H9 (cell line): Measurements from ENCODE around the gene WDR7. TPM values are rescaled to one million over a fixed set of nuclear protein-coding genes. Genes with fewer than 3 reads are reported as not detected.

Experiments
- DNase-seq: peaks from one replicate; pipeline ENCODE4 v3.0.0-alpha.2; 2017
- H2AFZ ChIP-seq: one replicate; pipeline ENCODE4 v1.6.1; 2013; ENCODE audit warnings: mild to moderate bottlenecking, low read length, control low read depth, moderate library complexity
- H2AK5ac ChIP-seq: 2 replicates; pipeline ENCODE4 v1.6.1; 2013; ENCODE audit warnings: low read length, control low read depth, mixed read lengths; ENCODE audit not compliant: insufficient read length
- H2BK120ac ChIP-seq: one replicate; pipeline ENCODE4 v1.6.1; 2013; ENCODE audit warnings: low read depth, mild to moderate bottlenecking, low read length, control low read depth, inconsistent platforms; ENCODE audit not compliant: poor library complexity, severe bottlenecking
- H2BK12ac ChIP-seq: 2 replicates; pipeline ENCODE4 v1.6.1; 2013; ENCODE audit warnings: low read length, control low read depth, mixed read lengths, low read depth; ENCODE audit not compliant: insufficient read length
- H2BK15ac ChIP-seq: 2 replicates; pipeline ENCODE4 v1.6.1; 2013; ENCODE audit warnings: low read depth, low read length, control low read depth
- H2BK20ac ChIP-seq: one replicate; pipeline ENCODE4 v1.6.1; 2013; ENCODE audit warnings: low read depth, mild to moderate bottlenecking, low read length, control low read depth, inconsistent platforms; ENCODE audit not compliant: poor library complexity, severe bottlenecking
- H2BK5ac ChIP-seq: 2 replicates; pipeline ENCODE4 v1.6.1; 2013; ENCODE audit warnings: low read length, control low read depth, mixed read lengths; ENCODE audit not compliant: insufficient read length
- H3K14ac ChIP-seq: 2 replicates; pipeline ENCODE4 v1.6.1; 2013; ENCODE audit warnings: low read length, control low read depth; ENCODE audit not compliant: insufficient read depth
- H3K18ac ChIP-seq: 2 replicates; pipeline ENCODE4 v1.6.1; 2013; ENCODE audit warnings: low read depth, mild to moderate bottlenecking, mixed read lengths, low read length, control low read depth; ENCODE audit not compliant: insufficient read length
- H3K23ac ChIP-seq: 2 replicates; pipeline ENCODE4 v1.6.1; 2013; ENCODE audit warnings: low read length, control low read depth, mixed read lengths, low read depth; ENCODE audit not compliant: insufficient read length
- H3K23me2 ChIP-seq: 2 replicates; pipeline ENCODE4 v1.6.1; 2013; ENCODE audit warnings: low read depth, mild to moderate bottlenecking, mixed read lengths, low read length, control low read depth; ENCODE audit not compliant: insufficient read length, poor library complexity, severe bottlenecking
- H3K27ac ChIP-seq: 2 replicates; pipeline ENCODE4 v1.5.1; 2013; ENCODE audit warnings: low read length, control low read depth, mixed read lengths, low read depth; ENCODE audit not compliant: insufficient read length
- H3K27me3 ChIP-seq: 2 replicates; pipeline ENCODE4 v1.6.1; 2013; ENCODE audit warnings: low read length, control low read depth, inconsistent platforms; ENCODE audit not compliant: insufficient read depth
- H3K4ac ChIP-seq: 2 replicates; pipeline ENCODE4 v1.6.1; 2013; ENCODE audit warnings: low read depth, mild to moderate bottlenecking, control low read depth, inconsistent platforms, low read length, moderate library complexity
- H3K4me1 ChIP-seq: 2 replicates; pipeline ENCODE4 v1.6.1; 2013; ENCODE audit warnings: low read length, control low read depth, inconsistent platforms; ENCODE audit not compliant: insufficient read depth
- H3K4me2 ChIP-seq: 2 replicates; pipeline ENCODE4 v1.6.1; 2013; ENCODE audit warnings: low read length, control low read depth, mixed read lengths; ENCODE audit not compliant: insufficient read length, insufficient read depth
- H3K56ac ChIP-seq: 2 replicates; pipeline ENCODE4 v1.6.1; 2013; ENCODE audit warnings: low read depth, mild to moderate bottlenecking, mixed read lengths, low read length, control low read depth; ENCODE audit not compliant: insufficient read length
- H3K79me1 ChIP-seq: 2 replicates; pipeline ENCODE4 v1.6.1; 2013; ENCODE audit warnings: low read depth, mild to moderate bottlenecking, moderate library complexity, low read length, control low read depth, inconsistent platforms; ENCODE audit not compliant: insufficient read depth, poor library complexity, severe bottlenecking
- H3K79me2 ChIP-seq: 2 replicates; pipeline ENCODE4 v1.6.1; 2013; ENCODE audit warnings: low read length, control low read depth, inconsistent platforms; ENCODE audit not compliant: insufficient read depth
- H3K9ac ChIP-seq: 2 replicates; pipeline ENCODE4 v1.6.1; 2013; ENCODE audit warnings: low read length, control low read depth, mixed read lengths; ENCODE audit not compliant: insufficient read length; ENCODE audit errors: extremely low read depth
- H3K9me3 ChIP-seq: one replicate; pipeline ENCODE4 v1.6.1; 2013; ENCODE audit warnings: low read depth, low read length, inconsistent platforms; ENCODE audit not compliant: control insufficient read depth
- H3T11ph ChIP-seq: one replicate; pipeline ENCODE4 v1.6.1; 2013; ENCODE audit warnings: mild to moderate bottlenecking, low read length, control low read depth, inconsistent platforms
- H4K20me1 ChIP-seq: one replicate; pipeline ENCODE4 v1.6.1; 2013; ENCODE audit not compliant: control insufficient read depth, insufficient read length, insufficient read depth
- H4K5ac ChIP-seq: 2 replicates; pipeline ENCODE4 v1.6.1; 2013; ENCODE audit warnings: low read depth, mild to moderate bottlenecking, mixed read lengths, low read length, control low read depth; ENCODE audit not compliant: insufficient read length
- H4K8ac ChIP-seq: replicated peaks from 2 replicates; pipeline ENCODE4 v1.6.1; 2013; ENCODE audit warnings: low read length, control low read depth, mixed read lengths, low read depth; ENCODE audit not compliant: insufficient read length
- H4K91ac ChIP-seq: 2 replicates; pipeline ENCODE4 v1.6.1; 2013; ENCODE audit warnings: low read depth, mild to moderate bottlenecking, moderate library complexity, mixed read lengths, low read length, control low read depth; ENCODE audit not compliant: insufficient read length
- H3K27ac Mint-ChIP-seq, 3 experiments: 2 replicates in 2 of 3; 3 replicates in 1 of 3; pipeline ENCODE4 v1.8.0; 2020 to 2021; ENCODE audit warnings: mixed read lengths in 3 of 3, mild to moderate bottlenecking in 1 of 3, moderate library complexity in 1 of 3
- H3K27me3 Mint-ChIP-seq: 2 replicates; pipeline ENCODE4 v1.8.0; 2021; ENCODE audit warnings: low read depth, mild to moderate bottlenecking, moderate library complexity, mixed read lengths
- H3K36me3 Mint-ChIP-seq, 3 experiments: 2 replicates in 2 of 3; 3 replicates in 1 of 3; pipeline ENCODE4 v1.8.0; 2020 to 2021; ENCODE audit warnings: low read depth in 3 of 3, mixed read lengths in 3 of 3; ENCODE audit not compliant: insufficient read depth in 1 of 3
- H3K4me1 Mint-ChIP-seq, 2 experiments: 2 replicates each; pipeline ENCODE4 v1.8.0; 2020; ENCODE audit warnings: mixed read lengths in 2 of 2
- H3K4me3 Mint-ChIP-seq, 2 experiments: 2 replicates in 1 of 2; 3 replicates in 1 of 2; pipeline ENCODE4 v1.8.0; 2020 to 2021; ENCODE audit warnings: mild to moderate bottlenecking in 2 of 2, mixed read lengths in 2 of 2, moderate library complexity in 1 of 2
- H3K9me3 Mint-ChIP-seq, 2 experiments: 2 replicates in 1 of 2; 3 replicates in 1 of 2; pipeline ENCODE4 v1.8.0; 2020; ENCODE audit warnings: mild to moderate bottlenecking in 2 of 2, mixed read lengths in 2 of 2, moderate library complexity in 1 of 2
- WGBS: extraction: QIAGEN DNeasy Blood & Tissue Kit; methylation state at CpG from one replicate; pipeline ENCODE4 v1.1.7; 2013; ENCODE audit warnings: missing lambda C conversion rate, low lambda C conversion rate, mixed read lengths; ENCODE audit not compliant: insufficient read length; ENCODE audit errors: extremely low coverage; 5-methylcytosine and 5-hydroxymethylcytosine counted together
- total RNA-seq: library from RNA; stranded (reverse); gene quantifications from 2 replicates; pipeline ENCODE4 v1.2.1, GENCODE V29; 2021
- TF ChIP-seq, protein P1 (sequence below): fragments of 200-600 bp; sonication (generic); conservative IDR thresholded peaks from 3 replicates; pipeline ENCODE4 v1.8.0; 2021; ENCODE audit warnings: antibody characterized with exemption, mild to moderate bottlenecking

WDR7 gene
- total RNA-seq, 1 experiment from 2014 or later, result 14.8 TPM

- Histone ChIP-seq H3K9ac (no peak overlapping the region), H4K8ac (no peak overlapping the region), H4K20me1 (no peaks in the 10 kb centered on the region), H3K18ac (no peak overlapping the region), H3K23me2 (no peaks in the 10 kb centered on the region), H3K79me1 (no peaks in the 10 kb centered on the region), H3K4ac (no peak overlapping the region), H3K27me3 (no peaks in the 10 kb centered on the region), H3K27ac (no peak overlapping the region), H2BK12ac (no peak overlapping the region), H3K9me3 (no peaks in the 10 kb centered on the region), H3K79me2 (no peaks in the 10 kb centered on the region), H4K5ac (no peak overlapping the region), H2BK20ac (no peak overlapping the region), H2BK5ac (no peak overlapping the region), H3K23ac (no peak overlapping the region), H3T11ph (no peak overlapping the region), H3K14ac (no peak overlapping the region), H3K4me1 (peaks cover 5% of the 10 kb centered on the region; the same call in 1 of the 2 replicates), H2AK5ac (no peak overlapping the region), H3K4me2 (no peak overlapping the region), H2AFZ (no peak overlapping the region), H4K91ac (no peak overlapping the region), H3K56ac (no peak overlapping the region), H2BK15ac (no peak overlapping the region), H2BK120ac (no peak overlapping the region)
- WGBS, result no CpG with 5 or more reads among the region's 3 CpGs
- Mint-ChIP-seq H3K27ac (no peak overlapping the region), H3K4me1 (peaks cover 23% of the 10 kb centered on the region in 2 experiments), H3K9me3 (no peaks in the 10 kb centered on the region), H3K27me3 (no peaks in the 10 kb centered on the region), H3K4me3 (no peak overlapping the region), H3K36me3 (no peaks in the 10 kb centered on the region)
- DNase-seq, result no peak
- TF ChIP-seq, protein P1, sequence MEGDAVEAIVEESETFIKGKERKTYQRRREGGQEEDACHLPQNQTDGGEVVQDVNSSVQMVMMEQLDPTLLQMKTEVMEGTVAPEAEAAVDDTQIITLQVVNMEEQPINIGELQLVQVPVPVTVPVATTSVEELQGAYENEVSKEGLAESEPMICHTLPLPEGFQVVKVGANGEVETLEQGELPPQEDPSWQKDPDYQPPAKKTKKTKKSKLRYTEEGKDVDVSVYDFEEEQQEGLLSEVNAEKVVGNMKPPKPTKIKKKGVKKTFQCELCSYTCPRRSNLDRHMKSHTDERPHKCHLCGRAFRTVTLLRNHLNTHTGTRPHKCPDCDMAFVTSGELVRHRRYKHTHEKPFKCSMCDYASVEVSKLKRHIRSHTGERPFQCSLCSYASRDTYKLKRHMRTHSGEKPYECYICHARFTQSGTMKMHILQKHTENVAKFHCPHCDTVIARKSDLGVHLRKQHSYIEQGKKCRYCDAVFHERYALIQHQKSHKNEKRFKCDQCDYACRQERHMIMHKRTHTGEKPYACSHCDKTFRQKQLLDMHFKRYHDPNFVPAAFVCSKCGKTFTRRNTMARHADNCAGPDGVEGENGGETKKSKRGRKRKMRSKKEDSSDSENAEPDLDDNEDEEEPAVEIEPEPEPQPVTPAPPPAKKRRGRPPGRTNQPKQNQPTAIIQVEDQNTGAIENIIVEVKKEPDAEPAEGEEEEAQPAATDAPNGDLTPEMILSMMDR, result no peak
These were observed 367.7 kb downstream of the WDR7 start for GRCh38 chr18:57018845-57019244.
